OCI-LY1 (cell line): ENCODE measurements around the gene FGF2.

Experiments used
- EZH2 ChIP-seq: fragments of 200-600 bp; sonication (generic), shearing (Covaris generic); IDR thresholded peaks from 2 replicates; pipeline ENCODE4 v1.8.0; 2017; ENCODE audit warnings: borderline replicate concordance, mixed run types, mild to moderate bottlenecking, antibody characterized with exemption, low read length, moderate library complexity, mixed read lengths
- TF ChIP-seq, protein P1 (sequence below): fragments of 200-600 bp; sonication (generic), shearing (Covaris generic); IDR thresholded peaks from 2 replicates; pipeline ENCODE4 v1.5.1; 2017; ENCODE audit warnings: mild to moderate bottlenecking, antibody characterized with exemption, low read length, moderate library complexity, mixed read lengths

- TF ChIP-seq EZH2 = no peak
- TF ChIP-seq, protein P1, sequence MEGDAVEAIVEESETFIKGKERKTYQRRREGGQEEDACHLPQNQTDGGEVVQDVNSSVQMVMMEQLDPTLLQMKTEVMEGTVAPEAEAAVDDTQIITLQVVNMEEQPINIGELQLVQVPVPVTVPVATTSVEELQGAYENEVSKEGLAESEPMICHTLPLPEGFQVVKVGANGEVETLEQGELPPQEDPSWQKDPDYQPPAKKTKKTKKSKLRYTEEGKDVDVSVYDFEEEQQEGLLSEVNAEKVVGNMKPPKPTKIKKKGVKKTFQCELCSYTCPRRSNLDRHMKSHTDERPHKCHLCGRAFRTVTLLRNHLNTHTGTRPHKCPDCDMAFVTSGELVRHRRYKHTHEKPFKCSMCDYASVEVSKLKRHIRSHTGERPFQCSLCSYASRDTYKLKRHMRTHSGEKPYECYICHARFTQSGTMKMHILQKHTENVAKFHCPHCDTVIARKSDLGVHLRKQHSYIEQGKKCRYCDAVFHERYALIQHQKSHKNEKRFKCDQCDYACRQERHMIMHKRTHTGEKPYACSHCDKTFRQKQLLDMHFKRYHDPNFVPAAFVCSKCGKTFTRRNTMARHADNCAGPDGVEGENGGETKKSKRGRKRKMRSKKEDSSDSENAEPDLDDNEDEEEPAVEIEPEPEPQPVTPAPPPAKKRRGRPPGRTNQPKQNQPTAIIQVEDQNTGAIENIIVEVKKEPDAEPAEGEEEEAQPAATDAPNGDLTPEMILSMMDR = no peak
Measured at GRCh38 chr4:122928930-122929329, 102.3 kb downstream of the FGF2 start.
